Right cardiac atrium (tissue), 5 donors: ENCODE measurements around the gene CDC23. TPM values are rescaled to one million over a fixed set of nuclear protein-coding genes. Genes with fewer than 3 reads are reported as not detected.
"Not testable (repeated sequence)": the region's sequence is repeated elsewhere in the genome, so short reads cannot be mapped to it uniquely, and the experiment has no call there.

Source experiments
- ATAC-seq, 2 donors: fragments of 200-7000 bp; cut with Tn5 transposase; one replicate each; pipeline versions ENCODE4 v1.8.0 to v1.9.1; 2020; ENCODE audit warnings: moderate library complexity in 2 of 2, mild to moderate bottlenecking in 1 of 2
- DNase-seq, 3 donors: peaks; one replicate each; pipeline ENCODE4 v3.0.0-alpha.2; 2020
- H3K27ac ChIP-seq: one replicate; pipeline ENCODE4 v1.5.1; 2013; ENCODE audit warnings: mild to moderate bottlenecking, low read length, control low read depth, moderate library complexity
- H3K27me3 ChIP-seq: one replicate; pipeline ENCODE4 v1.6.1; 2013; ENCODE audit not compliant: control insufficient read depth, insufficient read depth
- H3K4me1 ChIP-seq: one replicate; pipeline ENCODE4 v1.6.1; 2013; ENCODE audit warnings: low read length; ENCODE audit not compliant: control insufficient read depth, insufficient read depth
- H3K4me3 ChIP-seq: one replicate; pipeline ENCODE4 v1.5.1; 2013; ENCODE audit warnings: low read length, control low read depth
- H3K9me3 ChIP-seq: one replicate; pipeline ENCODE4 v1.6.1; 2013; ENCODE audit warnings: low read length; ENCODE audit not compliant: control insufficient read depth
- WGBS: extraction: QIAGEN DNeasy Blood & Tissue Kit; methylation state at CpG from one replicate; pipeline ENCODE4 v1.1.7; 2013; 5-methylcytosine and 5-hydroxymethylcytosine counted together
- intact Hi-C, 4 donors: fragments of 100-400 bp; cut with DNase I; formaldehyde crosslinking; loops; one replicate each; pipeline versions ENCODE4 v1.11.0 to v1.14.0; 2022 to 2023
- long read RNA-seq, 4 donors: library from polyadenylated mRNA; unstranded; transcript quantifications; one replicate each; pipeline ENCODE4 v2.0.0, GENCODE V29; 2020 to 2021
- polyA plus RNA-seq: library from polyadenylated mRNA; stranded (reverse); fragments of 200-250 nt; gene quantifications from one replicate; pipeline ENCODE4 v1.2.3, GENCODE V29; 2013
- total RNA-seq, 4 donors: library from RNA; stranded (reverse); fragmentation: NEBNext Ultra II Directional; extraction: Animal tissue kit (Norgen Biotek cat#: 25700); gene quantifications; one replicate each; pipeline ENCODE4 v1.2.1, GENCODE V29; 2021
- donor health status: healthy with polysubstance abuse.
- donor health status: DM: no; HTN: yes; CAD: no.
- donor health status: DM: no; HTN: no; CAD: no.
- donor health status: DM: no; HTN: yes; CAD: no; lungs with severe emphysema.
- donor health status: DM: yes; HTN: yes; CAD: no.

The CDC23 gene, protein sequence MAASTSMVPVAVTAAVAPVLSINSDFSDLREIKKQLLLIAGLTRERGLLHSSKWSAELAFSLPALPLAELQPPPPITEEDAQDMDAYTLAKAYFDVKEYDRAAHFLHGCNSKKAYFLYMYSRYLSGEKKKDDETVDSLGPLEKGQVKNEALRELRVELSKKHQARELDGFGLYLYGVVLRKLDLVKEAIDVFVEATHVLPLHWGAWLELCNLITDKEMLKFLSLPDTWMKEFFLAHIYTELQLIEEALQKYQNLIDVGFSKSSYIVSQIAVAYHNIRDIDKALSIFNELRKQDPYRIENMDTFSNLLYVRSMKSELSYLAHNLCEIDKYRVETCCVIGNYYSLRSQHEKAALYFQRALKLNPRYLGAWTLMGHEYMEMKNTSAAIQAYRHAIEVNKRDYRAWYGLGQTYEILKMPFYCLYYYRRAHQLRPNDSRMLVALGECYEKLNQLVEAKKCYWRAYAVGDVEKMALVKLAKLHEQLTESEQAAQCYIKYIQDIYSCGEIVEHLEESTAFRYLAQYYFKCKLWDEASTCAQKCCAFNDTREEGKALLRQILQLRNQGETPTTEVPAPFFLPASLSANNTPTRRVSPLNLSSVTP
- total RNA-seq (10 to 100 TPM; 15.4 to 17.9 (median 17.4) TPM), polyA plus RNA-seq (13.3 TPM)
- long read RNA-seq, donor 1, transcript CDC23-202 (16 exons, 3,155 nt), result major isoform, 32 of 42 reads
- long read RNA-seq, donor 1, partial matches to known transcripts, result 3 of 42 reads
- long read RNA-seq, donor 1, other reads (novel, unspliced or antisense), result 5 of 42 reads
- long read RNA-seq, donor 2, transcript CDC23-202 (16 exons, 3,155 nt), result major isoform, 10 of 17 reads
- long read RNA-seq, donor 2, partial matches to known transcripts, result 1 of 17 reads
- long read RNA-seq, donor 2, other reads (novel, unspliced or antisense), result 2 of 17 reads
- long read RNA-seq, donor 3, transcript CDC23-202 (16 exons, 3,155 nt), result major isoform, 88 of 96 reads
- long read RNA-seq, donor 3, partial matches to known transcripts, result 3 of 96 reads
- long read RNA-seq, donor 3, other reads (novel, unspliced or antisense), result 1 of 96 reads
- long read RNA-seq, donor 4, transcript CDC23-202 (16 exons, 3,155 nt), result major isoform, 14 of 16 reads
- long read RNA-seq, donor 4, partial matches to known transcripts, result 2 of 16 reads
- long read RNA-seq, donor 4, other reads (novel, unspliced or antisense), result 0 of 16 reads

- peak; percentile 90 to 95 (median 92) for DNase-seq
- Histone ChIP-seq H3K9me3 (no peaks in the 10 kb centered on the region), H3K4me1 (no peaks in the 10 kb centered on the region), H3K27me3 (no peaks in the 10 kb centered on the region), H3K27ac (peak within 1 kb of the TSS; percentile 82), H3K4me3 (peak within 1 kb of the TSS; percentile 98)
- intact Hi-C loops, result no loop called here
- 1% methylated on average over 32 of the region's 32 CpGs for WGBS
- peak; percentile 98 for ATAC-seq
These were observed at the start of gene CDC23 for GRCh38 chr5:138213161-138214029. Gene CDC23 (minus strand): TSS chr5:138213323. CDS start chr5:138213312, 11 bp downstream.

DNA sequence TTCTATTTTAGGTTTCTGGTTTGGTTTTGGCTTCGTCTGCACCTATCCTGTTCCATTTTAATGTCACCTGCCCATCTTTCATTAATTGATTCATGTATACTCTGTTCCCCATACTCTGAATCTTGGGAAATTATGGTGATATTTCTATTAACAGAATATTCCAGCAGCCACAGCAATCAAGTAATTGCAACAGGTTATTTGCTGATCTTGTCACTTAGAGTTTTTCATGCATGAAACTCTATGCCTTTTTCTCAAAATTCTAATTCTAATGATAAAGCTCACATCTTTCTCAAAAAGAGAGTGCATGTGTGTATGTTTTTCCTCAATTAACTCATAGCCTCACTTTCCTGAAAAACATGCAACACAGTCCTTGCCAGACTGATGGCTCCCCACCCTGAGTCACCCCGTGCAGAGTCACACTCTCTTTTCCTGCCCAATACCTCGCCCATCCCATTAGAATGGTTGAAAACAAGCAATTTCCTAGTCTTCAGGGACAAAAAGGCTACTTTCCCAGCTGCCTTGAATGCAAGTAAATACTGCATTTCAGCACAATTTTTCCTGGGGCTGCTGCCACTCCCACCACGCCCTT, 45.7 kb upstream of the CDC23 start:
- intact Hi-C loops, result no loop called here
- Histone ChIP-seq H3K4me1 (no peaks in the 10 kb centered on the region), H3K4me3 (no peak overlapping the region), H3K27me3 (no peaks in the 10 kb centered on the region), H3K9me3 (no peaks in the 10 kb centered on the region), H3K27ac (no peak overlapping the region)
- DNase-seq, result no peak
- 69% methylated on average over 4 of the region's 4 CpGs for WGBS
- ATAC-seq, result no peak

DNA sequence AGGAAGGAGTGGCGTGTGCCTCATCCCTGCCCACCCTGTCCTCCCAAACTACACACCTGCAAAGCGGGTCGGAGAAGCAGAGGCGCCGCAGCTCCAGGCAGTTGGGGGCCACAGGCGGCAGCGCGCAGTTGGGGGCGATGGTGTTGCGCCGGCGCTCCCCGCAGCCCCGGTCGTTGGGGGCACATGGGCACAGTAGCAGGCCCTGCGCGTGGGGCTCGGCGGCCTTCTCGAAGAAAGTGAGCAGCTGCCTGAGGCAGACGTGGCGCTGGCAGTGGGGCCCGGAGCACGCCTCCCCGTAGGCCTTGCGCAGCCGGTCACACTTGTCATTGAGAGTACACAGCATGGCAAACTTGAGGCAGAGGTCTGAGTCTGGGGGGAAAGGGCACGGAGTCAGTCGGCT, 44.5 kb upstream of the CDC23 start:
- H3K4me1 ChIP-seq, result no peaks in the 10 kb centered on the region
- DNase-seq (peak in 1 of 3 donors; percentile 46), ATAC-seq (no peak)
- no peaks in the 10 kb centered on the region for H3K27me3 ChIP-seq
- no peaks in the 10 kb centered on the region for H3K9me3 ChIP-seq
- 64% methylated on average over 29 of the region's 29 CpGs for WGBS
- H3K4me3 ChIP-seq, result no peak overlapping the region
- H3K27ac ChIP-seq, result no peak overlapping the region
- intact Hi-C loops, result no loop called here

- no peak for ATAC-seq
- Histone ChIP-seq H3K4me1 (no peaks in the 10 kb centered on the region), H3K9me3 (no peaks in the 10 kb centered on the region), H3K27ac (no peak overlapping the region), H3K4me3 (no peak overlapping the region), H3K27me3 (no peaks in the 10 kb centered on the region)
- intact Hi-C loops, result no loop called here
- no peak for DNase-seq
- 89% methylated on average over 3 of the region's 3 CpGs for WGBS
These were observed 39.8 kb upstream of the CDC23 start for GRCh38 chr5:138252944-138253343.

DNA sequence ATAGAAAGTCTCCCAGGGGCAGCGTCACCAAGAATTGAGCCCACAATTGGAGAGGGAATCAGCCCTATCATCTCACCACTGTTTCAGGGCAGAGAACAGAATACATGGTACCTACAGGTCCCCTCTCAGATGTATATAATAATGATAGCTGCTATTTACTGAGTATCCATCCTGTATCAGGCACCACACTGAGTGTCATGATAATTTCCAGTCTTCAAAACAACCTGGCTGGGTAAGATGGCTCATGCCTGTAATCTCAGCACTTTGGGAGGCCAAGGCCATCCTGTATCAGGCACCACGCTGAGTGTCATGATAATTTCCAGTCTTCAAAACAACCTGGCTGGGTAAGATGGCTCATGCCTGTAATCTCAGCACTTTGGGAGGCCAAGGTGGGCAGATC, 34.7 kb upstream of the CDC23 start:
- 73% methylated on average over 2 of the region's 2 CpGs for WGBS
- DNase-seq, H3K4me3 ChIP-seq, H3K27ac ChIP-seq, intact Hi-C loops, H3K9me3 ChIP-seq, H3K27me3 ChIP-seq, ATAC-seq, H3K4me1 ChIP-seq: not testable (repeated sequence)

- H3K9me3 ChIP-seq, result no peaks in the 10 kb centered on the region
- WGBS, result 91% methylated on average over 4 of the region's 4 CpGs
- no peak for DNase-seq
- no peak overlapping the region for H3K27ac ChIP-seq
- no peaks in the 10 kb centered on the region for H3K4me1 ChIP-seq
- intact Hi-C loops, result no loop called here
- no peak overlapping the region for H3K4me3 ChIP-seq
- no peaks in the 10 kb centered on the region for H3K27me3 ChIP-seq
- ATAC-seq, result no peak
These were observed 33.7 kb upstream of the CDC23 start for GRCh38 chr5:138246822-138247221.

- Histone ChIP-seq H3K4me3 (no peak overlapping the region), H3K27me3 (no peaks in the 10 kb centered on the region), H3K4me1 (no peaks in the 10 kb centered on the region), H3K27ac (no peak overlapping the region), H3K9me3 (no peaks in the 10 kb centered on the region)
- ATAC-seq (no peak), DNase-seq (no peak)
- intact Hi-C loops, result no loop called here
- 83% methylated on average over 4 of the region's 4 CpGs for WGBS
These were observed 33.2 kb upstream of the CDC23 start for GRCh38 chr5:138246334-138246733.

GRCh38 chr5:138245717-138246116, 32.6 kb upstream of the CDC23 start:
- no peaks in the 10 kb centered on the region for H3K27me3 ChIP-seq
- H3K4me1 ChIP-seq, result no peaks in the 10 kb centered on the region
- no peak overlapping the region for H3K4me3 ChIP-seq
- H3K27ac ChIP-seq, result no peak overlapping the region
- 19% methylated on average over 1 of the region's 1 CpG for WGBS
- no peak for ATAC-seq
- DNase-seq, result no peak
- intact Hi-C loops, result no loop called here
- H3K9me3 ChIP-seq, result no peaks in the 10 kb centered on the region

GRCh38 chr5:138243794-138244193, 30.7 kb upstream of the CDC23 start:
- H3K27me3 ChIP-seq, result no peaks in the 10 kb centered on the region
- DNase-seq, result no peak
- WGBS, result 31% methylated on average over 2 of the region's 2 CpGs
- no peaks in the 10 kb centered on the region for H3K4me1 ChIP-seq
- intact Hi-C loops, result no loop called here
- peak in 1 of 2 donors; percentile 33 for ATAC-seq
- no peaks in the 10 kb centered on the region for H3K9me3 ChIP-seq
- H3K4me3 ChIP-seq, result no peak overlapping the region
- H3K27ac ChIP-seq, result no peak overlapping the region
